Measurements from ENCODE around the gene SLC25A26.

Gene SLC25A26

DNA sequence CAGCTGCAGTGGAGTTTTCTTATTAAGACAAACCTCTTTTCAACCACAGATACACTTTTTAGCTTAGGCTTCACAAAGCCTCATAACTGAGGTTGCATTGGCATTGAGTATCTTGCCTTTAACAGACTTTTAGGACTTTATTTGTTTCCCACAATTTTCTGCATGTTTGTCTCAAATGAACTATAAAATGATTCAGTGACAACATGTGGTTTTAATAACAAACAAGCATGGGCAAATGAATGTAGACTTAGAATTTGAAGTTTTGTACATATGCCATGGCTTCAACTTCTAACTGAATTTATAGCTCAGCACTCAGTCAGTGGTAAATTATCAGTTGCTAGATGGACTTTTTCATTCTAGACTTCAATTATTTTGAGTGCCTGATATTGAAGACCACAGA, 101.6 kb downstream of the SLC25A26 start:
- no peak for DNase-seq (ENCODE audit: low spot score)

DNA sequence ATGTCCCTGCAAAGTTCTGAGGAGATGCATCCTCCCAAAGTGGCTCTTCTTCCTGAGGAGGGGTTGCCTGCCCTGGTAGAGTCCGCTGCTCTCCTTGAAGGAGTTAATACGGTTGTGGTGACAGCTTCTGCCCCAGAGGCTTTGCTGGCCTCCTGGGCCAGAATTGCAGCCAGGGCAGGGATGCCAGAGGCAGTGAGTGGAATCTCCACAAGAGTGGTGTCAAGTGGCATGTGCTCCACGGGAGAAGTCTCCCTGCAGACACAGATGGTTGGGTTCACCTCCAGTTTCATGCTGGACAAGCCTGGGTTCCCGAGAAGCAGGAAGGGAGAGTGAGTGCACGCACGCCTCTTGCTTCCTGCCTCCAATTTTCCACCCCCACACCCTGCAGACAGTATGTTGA, 105.5 kb downstream of the SLC25A26 start:
- DNase-seq (ENCODE audit: low spot score) = no peak

DNA sequence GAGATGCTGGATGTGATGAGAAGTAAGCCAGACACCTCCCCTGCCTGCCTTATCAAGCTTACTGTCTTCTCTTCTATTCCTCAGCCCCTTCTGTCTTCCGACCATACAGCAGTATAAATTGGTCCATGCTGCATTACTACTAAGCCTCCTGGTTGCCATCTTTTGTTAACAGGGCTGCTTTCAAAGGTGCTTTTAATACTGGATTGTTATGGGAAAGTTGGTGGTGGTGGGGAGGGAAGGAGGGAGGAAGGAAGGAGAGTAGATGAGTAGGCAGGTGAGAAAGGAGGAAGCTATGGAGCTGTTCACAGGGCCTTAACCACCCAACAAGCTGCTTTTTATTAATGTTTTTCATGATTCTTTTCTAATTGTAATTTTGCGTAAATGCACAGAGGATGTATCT, 114.9 kb downstream of the SLC25A26 start:
- DNase-seq (ENCODE audit: low spot score) = no peak

DNA sequence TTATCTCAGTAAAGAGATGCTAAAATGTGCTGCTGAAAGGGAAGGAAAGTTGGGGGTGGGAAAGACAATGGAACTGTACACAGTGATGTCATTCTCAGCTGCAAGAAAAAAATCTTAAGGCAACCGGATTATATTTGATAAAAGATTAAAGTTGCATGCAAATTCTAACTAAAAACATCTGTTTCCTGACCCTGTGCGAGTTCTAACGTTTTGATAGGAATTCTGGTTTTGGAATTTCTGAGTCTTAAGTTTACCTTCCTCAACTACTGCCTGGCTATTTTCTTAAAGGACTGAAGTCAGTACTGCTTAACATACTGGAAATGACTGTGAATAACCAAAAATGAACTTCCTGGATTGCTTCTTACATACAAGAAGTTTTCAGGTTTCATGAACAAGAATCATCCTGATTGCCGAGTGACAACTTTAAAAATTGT, 115.5 kb downstream of the SLC25A26 start:
- peak; percentile 11 for DNase-seq (ENCODE audit: low spot score)

DNA sequence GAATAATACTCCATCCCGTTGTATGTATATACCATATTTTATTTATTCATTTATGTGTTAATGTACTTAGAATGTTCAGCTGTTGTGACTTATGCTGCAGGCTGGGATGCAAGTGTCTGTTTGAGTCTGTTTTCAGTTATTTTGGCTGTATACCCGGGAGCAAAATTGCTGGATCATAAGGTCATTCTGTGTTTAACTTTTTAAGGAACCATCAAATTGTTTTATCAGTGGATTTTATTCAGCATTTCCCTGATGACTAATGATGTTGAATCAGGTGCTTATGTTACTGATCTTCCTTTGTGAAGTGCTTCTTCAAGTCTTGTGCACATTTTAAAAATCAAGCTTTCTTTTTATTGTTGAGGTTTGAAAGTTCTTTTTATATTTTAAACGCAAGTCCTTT, 118.1 kb downstream of the SLC25A26 start:
- no peak for DNase-seq (ENCODE audit: low spot score)

DNA sequence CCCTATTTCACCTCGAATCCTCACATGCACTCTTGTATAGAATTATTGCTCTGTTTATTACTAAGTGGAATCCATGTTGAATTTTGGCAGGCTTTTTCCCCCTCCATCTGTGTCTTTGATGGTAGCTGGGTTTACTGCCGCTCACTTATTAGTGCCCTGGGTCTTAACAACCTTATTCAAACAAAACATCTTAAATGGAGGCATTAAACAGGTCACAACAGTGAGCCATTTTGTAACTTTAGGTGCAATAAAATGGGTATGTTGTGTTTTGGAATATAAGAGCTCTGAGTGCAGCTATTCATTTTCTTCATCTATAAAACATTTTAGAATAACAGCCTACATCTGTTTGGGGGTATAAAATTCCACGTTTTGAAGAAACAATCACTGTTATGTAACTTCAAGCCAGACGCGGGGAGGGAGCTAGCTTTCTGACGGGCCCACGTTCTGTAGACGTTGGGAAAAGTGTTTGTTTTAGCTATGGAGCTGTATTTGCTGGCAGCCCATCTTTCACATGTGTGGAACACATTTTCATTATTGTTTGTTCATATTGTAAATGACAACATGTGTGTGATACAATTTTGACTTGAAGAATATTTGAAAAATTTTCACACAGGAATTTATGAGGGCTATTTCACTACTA, 122.0 kb downstream of the SLC25A26 start:
- no peak for DNase-seq (ENCODE audit: low spot score)

GRCh38 chr3:66344391-66344811, 123.6 kb downstream of the SLC25A26 start:
- no peak for DNase-seq (ENCODE audit: low spot score)

- no peak for DNase-seq (ENCODE audit: low spot score)
Measured at GRCh38 chr3:66344848-66345578, 124.2 kb downstream of the SLC25A26 start.

GRCh38 chr3:66348704-66349103, 127.9 kb downstream of the SLC25A26 start:
- no peak for DNase-seq (ENCODE audit: low spot score)

DNA sequence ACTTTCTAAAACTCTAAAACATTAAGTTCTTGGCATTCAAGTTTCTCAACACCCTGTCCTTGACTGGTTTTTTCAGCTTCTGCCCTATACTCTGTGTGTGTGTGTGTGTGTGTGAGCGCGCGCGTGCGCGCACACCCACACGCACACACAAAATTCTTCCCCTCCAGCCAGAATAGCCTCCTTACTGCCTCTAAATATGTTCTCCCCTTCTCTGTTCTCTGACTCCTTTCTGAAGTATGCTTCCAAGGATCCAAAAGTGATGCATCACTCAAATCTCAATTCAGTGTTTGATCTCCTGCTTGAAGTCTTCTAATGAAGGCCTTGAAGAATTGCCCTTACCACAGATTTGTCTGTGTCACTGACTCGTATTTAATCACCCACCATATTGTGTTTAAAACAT, 129.8 kb downstream of the SLC25A26 start:
- no peak for DNase-seq (ENCODE audit: low spot score)

DNA sequence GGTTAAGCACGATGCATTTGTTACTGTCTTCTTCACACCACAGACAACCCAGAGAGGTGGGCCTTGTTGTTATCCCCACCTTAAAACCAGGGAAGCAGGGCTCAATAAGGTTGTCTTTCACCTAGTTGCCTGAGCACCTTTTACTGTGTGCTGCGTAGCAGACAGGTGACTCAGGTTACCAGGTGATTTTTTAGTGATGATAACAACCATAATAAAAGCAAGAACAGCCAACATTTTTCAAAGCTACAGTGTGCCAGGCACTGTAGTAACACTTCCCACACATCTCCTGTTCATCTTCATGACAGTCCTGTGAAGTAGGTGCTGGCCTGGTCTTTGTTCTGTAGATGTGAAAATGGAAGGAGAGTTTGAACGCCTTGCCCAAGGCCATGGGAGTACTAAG, 132.2 kb downstream of the SLC25A26 start:
- no peak for DNase-seq (ENCODE audit: low spot score)

DNA sequence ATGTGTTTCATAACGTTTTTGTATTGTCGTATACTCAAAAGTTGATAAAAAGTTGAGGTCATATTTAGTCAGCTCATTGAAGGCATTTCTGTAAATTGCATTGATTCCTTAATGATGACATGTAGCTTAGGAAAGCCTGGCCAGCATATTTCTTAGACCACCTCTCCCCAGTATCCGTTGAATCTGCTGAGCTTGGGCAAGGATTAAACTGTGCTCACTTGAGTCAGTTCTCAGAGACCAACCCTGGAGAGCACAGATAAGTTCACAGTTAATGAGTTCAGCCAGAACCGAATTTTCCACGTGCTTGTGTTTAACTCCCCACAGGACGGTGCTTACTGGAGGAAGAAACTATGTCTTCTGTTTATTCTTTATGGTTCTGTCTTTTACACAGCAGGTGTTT, 132.7 kb downstream of the SLC25A26 start:
- peak; percentile 22 for DNase-seq (ENCODE audit: low spot score)

DNA sequence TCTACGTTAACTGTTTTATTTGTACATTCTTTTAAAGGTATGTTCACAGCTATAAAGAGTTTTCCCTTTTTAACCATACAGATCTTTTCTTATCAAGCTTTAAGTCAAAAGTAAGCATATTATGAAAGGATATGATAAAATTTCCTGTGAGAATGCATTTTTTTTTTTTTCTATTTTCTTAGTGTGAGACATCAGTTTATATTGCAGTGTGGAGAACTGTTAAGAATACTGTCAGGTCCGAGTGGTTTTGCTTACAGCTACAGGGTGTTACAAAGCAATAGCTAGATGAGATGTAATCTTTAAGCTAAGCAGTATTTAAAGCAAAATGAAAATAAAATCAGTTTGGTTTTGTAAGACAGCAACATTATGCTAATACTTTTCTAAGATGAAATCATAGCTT, 133.2 kb downstream of the SLC25A26 start:
- DNase-seq (ENCODE audit: low spot score) = no peak

DNA sequence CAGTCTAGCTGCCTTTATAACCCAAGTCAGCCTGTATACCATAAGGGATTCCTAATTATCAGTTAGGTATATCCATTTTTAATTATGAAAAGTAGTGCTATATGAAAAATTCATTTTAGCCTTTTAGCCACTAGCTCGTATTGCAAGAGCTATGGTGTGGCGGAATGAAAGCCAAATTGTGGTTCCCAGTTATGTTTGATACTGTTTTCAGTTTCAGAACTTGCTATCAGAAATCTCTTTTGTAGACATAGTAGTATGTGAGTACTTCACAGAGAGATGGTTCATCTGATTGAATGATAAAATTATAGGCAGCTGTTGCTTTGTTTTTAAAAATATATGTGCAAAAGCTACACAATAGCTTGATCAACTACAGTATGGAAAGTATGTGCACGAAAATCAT, 134.6 kb downstream of the SLC25A26 start:
- DNase-seq (ENCODE audit: low spot score) = no peak

DNA sequence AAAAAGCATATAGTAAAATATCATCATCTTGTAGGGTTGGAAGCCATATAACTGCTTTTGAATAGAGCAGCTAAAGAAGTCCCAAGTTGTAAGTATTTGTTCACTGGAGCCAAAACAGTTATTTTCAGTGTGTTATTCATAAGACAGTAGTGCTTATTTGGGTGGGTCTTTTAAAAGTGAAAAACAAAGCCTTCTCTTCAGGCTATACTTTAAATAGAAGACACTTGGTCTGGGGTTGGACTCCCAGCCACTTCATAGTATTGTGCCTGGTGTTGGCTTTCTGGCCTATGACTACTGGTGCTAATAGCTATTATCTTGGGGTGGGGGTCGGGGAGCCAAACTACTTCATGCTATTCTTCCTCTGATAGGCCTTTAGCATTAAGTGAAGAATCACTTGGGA, 135.2 kb downstream of the SLC25A26 start:
- no peak for DNase-seq (ENCODE audit: low spot score)

GRCh38 chr3:66361356-66361755, 140.6 kb downstream of the SLC25A26 start:
- no peak for DNase-seq (ENCODE audit: low spot score)

- DNase-seq (ENCODE audit: low spot score) = peak; percentile 64
Measured at GRCh38 chr3:66362541-66362941, 141.7 kb downstream of the SLC25A26 start.

GRCh38 chr3:66363148-66363547, 142.3 kb downstream of the SLC25A26 start:
- DNase-seq (ENCODE audit: low spot score) = no peak

DNA sequence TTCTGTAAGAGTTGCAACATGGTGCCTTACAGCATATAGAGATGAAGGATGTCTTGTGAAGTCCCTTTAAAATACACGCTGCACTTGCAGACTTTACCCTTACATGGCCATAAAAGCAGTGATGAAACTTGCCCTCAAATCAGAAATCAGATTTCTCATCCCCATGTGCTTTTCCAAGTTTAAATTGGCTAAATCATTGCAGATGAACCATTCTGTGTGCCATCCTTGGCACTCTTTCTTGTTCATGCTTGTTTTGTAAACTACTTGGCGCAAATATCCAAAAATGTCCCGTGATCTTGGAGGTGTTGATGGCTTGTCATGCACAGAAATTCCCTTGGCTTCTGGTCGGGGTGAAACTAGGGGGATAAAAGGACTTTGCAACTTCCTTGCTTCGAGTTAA, 144.3 kb downstream of the SLC25A26 start:
- DNase-seq (ENCODE audit: low spot score) = no peak

DNA sequence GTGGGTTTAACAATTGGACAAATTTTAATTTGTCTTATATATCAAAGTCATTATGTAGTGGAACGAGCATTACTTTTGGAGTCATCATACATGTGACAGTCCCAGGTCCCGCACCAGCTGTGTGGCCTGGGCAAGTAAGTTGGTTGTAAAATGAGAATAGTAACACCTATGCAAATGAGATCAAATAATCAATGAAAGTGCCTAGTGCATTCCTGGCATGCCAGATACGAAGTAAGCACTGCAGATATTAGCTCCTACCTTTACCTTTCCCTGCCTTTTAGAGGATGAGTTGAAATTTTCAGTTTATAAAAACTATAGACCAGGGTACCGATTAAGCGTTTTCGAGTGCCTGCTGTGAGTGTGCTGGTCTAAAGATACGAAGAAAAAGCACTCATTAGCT, 145.9 kb downstream of the SLC25A26 start:
- DNase-seq (ENCODE audit: low spot score) = no peak

GRCh38 chr3:66367979-66368378, 147.2 kb downstream of the SLC25A26 start:
- no peak for DNase-seq (ENCODE audit: low spot score)

DNA sequence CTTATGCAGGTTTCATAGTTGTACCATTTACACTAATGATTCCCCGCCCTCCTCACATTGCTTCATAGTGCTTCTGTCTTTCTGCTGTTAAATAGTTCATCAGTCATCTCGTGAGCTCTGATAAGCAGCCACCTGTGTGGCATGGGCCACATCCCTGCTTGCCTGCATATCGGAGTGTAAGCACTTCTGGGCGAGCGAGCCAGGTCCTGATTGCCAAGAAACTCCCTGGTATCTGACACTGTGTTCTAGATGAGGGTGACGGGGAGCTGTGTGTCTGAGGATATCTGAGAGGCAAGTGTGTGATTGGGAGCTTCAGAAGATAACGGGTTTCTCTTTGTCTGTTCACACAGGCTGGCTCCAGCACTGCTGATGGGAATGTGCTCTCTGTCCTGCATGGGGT, 149.4 kb downstream of the SLC25A26 start:
- DNase-seq (ENCODE audit: low spot score) = no peak

DNA sequence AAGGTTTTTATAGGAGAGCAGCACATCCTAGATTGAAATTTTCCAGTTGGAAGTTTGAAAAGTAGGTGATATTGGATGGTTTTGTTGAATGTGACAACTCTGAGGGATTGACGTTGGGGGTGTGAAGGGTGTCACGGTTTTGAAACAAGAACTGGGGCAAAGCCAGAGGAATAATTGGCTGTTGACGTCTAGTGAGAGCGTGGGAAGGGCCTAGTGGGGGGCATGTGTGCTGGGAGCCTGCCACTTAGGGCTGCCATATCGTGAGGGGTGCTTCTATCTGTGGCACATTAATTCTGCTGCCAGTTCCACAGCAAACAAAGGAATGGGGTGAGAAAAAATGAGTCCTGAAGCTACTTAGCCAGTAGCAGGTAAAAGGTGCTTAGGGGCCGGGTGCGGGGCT, 150.6 kb downstream of the SLC25A26 start:
- DNase-seq (ENCODE audit: low spot score) = no peak

Measured in hepatic stellate cell (primary cell).